Lower leg skin (tissue), 3 donors: ENCODE data around the gene GABBR2.

Experiments used
- CTCF ChIP-seq, 3 donors: fragments of 450-650 bp; IDR thresholded peaks; one replicate each; pipeline ENCODE4 v1.5.1; 2016; ENCODE audit warnings: antibody characterized with exemption in 3 of 3, mild to moderate bottlenecking in 3 of 3, moderate library complexity in 2 of 3
- POLR2A ChIP-seq, 2 donors: fragments of 450-650 bp; IDR thresholded peaks; one replicate each; pipeline ENCODE4 v1.6.1; 2016 to 2017; ENCODE audit warnings: antibody characterized with exemption in 2 of 2, mild to moderate bottlenecking in 1 of 2, moderate library complexity in 1 of 2

- TF ChIP-seq CTCF (IDR thresholded peaks at IDR 0.05) (no peak), POLR2A (IDR thresholded peaks at IDR 0.05) (no peak)
Measured at GRCh38 chr9:98707166-98708102, 1.3 kb downstream of the GABBR2 start.
